Measurements from ENCODE around the gene MACROD2. TPM values are rescaled to one million over a fixed set of nuclear protein-coding genes. Genes with fewer than 3 reads are reported as not detected.

Gene MACROD2
- total and polyA plus RNA-seq, 2 of the 4 experiments (the other 2 are of a cell fraction), result not detected

- no CpG with 5 or more reads among the region's 2 CpGs for WGBS, 2 experiments (ENCODE audit: extremely low coverage in 2 of 2, insufficient read length in 1 of 2)
- Histone ChIP-seq H2AK9ac (replicated peaks; ENCODE audit: low read depth, low read length, poor library complexity) (no peak overlapping the region), H4K8ac (ENCODE audit: low read depth in 2 of 2, low read length in 2 of 2) (no peak overlapping the region), H2BK20ac (ENCODE audit: low read depth, low read length) (no peak overlapping the region), H3K4me3 (ENCODE audit: insufficient read depth, low read depth, low read length) (no peak overlapping the region), H3K9ac (ENCODE audit: low read depth, low read length) (no peak overlapping the region), H3K4ac (ENCODE audit: low read depth, low read length) (no peak overlapping the region), H3K23ac (ENCODE audit: low read depth, low read length) (no peak overlapping the region), H2BK15ac (ENCODE audit: low read depth, low read length) (no peak overlapping the region), H3K36me3 (ENCODE audit: control insufficient read depth, insufficient read depth, low read length) (no peaks in the 10 kb centered on the region), H4K20me1 (ENCODE audit: insufficient read depth, low read length) (no peaks in the 10 kb centered on the region), H3K56ac (ENCODE audit: extremely low read depth, insufficient read depth, low read length) (no peak overlapping the region), H3K9me1 (ENCODE audit: insufficient read depth, low read length) (no peaks in the 10 kb centered on the region), H3K14ac (replicated peaks; ENCODE audit: low read depth, low read length) (no peak overlapping the region), H3K4me1 (ENCODE audit: control insufficient read depth, insufficient read depth, low read length) (no peaks in the 10 kb centered on the region), H3K27ac (ENCODE audit: insufficient read depth, low read length) (no peak overlapping the region), H3K18ac (ENCODE audit: low read depth, low read length) (no peak overlapping the region), H2BK120ac (ENCODE audit: low read depth, low read length) (no peak overlapping the region), H3K9me3 (ENCODE audit: control insufficient read depth, insufficient read depth, low read length) (no peaks in the 10 kb centered on the region), H3K27me3 (ENCODE audit: control insufficient read depth, insufficient read depth, low read length) (no peaks in the 10 kb centered on the region), H2AFZ (replicated peaks; ENCODE audit: low read length, poor library complexity) (no peak overlapping the region), H3K4me2 (ENCODE audit: low read depth, low read length) (no peak overlapping the region; the same call in 1 of the 2 replicates), H3K79me1 (ENCODE audit: low read depth in 1 of 2, low read length in 2 of 2) (no peaks in the 10 kb centered on the region), H4K5ac (ENCODE audit: low read depth, low read length) (no peak overlapping the region), H4K91ac (ENCODE audit: insufficient read depth, low read depth, low read length) (no peak overlapping the region), H2AK5ac (ENCODE audit: low read depth, low read length) (no peak overlapping the region), H2BK5ac (ENCODE audit: low read depth, low read length, poor library complexity, severe bottlenecking) (peak overlapping the region; percentile 8)
- intact Hi-C loops (cut with micrococcal nuclease), result no loop called here
- CTCF ChIA-PET, result no interaction called here
- dilution Hi-C loops (cut with HindIII; ENCODE audit: low sequenced_read_pairs, unreplicated experiment), result no loop called here
- ATAC-seq (ENCODE audit: low read depth) (peak; percentile 70), DNase-seq (peak; percentile 65)
- BruUV-seq (replicated peaks), result no TSS peak
- POLR2A ChIA-PET (ENCODE audit: unreplicated experiment), result no interaction called here
- in situ Hi-C loops (cut with MboI; ENCODE audit: low sequenced_read_pairs), result no loop called here
- TF ChIP-seq FOS (IDR thresholded peaks at IDR 0.05; ENCODE audit: low read depth, low read length) (no peak), RAD21 (IDR thresholded peaks at IDR 0.05; ENCODE audit: low read length) (no peak), CEBPB (IDR thresholded peaks at IDR 0.05; ENCODE audit: low read depth, low read length) (peak; percentile 70; the same call in 1 of the 2 replicates), RFX5 (IDR thresholded peaks at IDR 0.05; ENCODE audit: low read depth, low read length) (no peak)
These were observed 239.5 kb downstream of the MACROD2 start for GRCh38 chr20:14234666-14235295.

Measured in IMR-90 (cell line).